Uterus (tissue), 2 donors: ENCODE data around the gene PAK1.

Experiments used
- POLR2A ChIP-seq, 2 donors: fragments of 450-650 bp; IDR thresholded peaks; one replicate each; pipeline ENCODE4 v1.6.1; 2016; ENCODE audit warnings: antibody characterized with exemption in 2 of 2, mild to moderate bottlenecking in 1 of 2, moderate library complexity in 1 of 2
- TF ChIP-seq, protein P1 (sequence below), 4 experiments: fragments of 200-600 bp in 2 of 4; fragments of 450-650 bp in 2 of 4; sonication (generic) in 2 of 4; IDR thresholded peaks; one replicate each; pipeline ENCODE4 v1.5.1; 2016 to 2019; ENCODE audit warnings: antibody characterized with exemption in 4 of 4, mild to moderate bottlenecking in 2 of 4, moderate library complexity in 1 of 4

DNA sequence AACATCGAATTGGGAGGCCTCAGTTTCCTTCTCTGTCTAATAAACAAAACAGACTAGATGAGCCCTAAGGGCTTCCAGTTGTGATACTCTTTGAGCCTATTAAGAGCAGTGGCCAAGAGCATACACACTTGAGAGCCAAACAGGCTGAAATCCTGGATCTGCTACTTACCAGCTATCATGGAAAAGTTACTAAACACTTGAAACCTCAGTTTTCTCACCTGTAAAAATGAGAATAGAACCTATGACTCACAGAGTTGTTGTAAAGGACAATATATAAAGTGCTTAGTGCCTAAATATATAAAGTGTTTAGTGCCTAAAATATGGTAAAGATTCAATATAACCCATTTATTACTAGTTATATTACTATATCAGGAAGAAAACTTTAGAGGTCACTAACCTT, 148.7 kb downstream of the PAK1 start:
- TF ChIP-seq, protein P1, sequence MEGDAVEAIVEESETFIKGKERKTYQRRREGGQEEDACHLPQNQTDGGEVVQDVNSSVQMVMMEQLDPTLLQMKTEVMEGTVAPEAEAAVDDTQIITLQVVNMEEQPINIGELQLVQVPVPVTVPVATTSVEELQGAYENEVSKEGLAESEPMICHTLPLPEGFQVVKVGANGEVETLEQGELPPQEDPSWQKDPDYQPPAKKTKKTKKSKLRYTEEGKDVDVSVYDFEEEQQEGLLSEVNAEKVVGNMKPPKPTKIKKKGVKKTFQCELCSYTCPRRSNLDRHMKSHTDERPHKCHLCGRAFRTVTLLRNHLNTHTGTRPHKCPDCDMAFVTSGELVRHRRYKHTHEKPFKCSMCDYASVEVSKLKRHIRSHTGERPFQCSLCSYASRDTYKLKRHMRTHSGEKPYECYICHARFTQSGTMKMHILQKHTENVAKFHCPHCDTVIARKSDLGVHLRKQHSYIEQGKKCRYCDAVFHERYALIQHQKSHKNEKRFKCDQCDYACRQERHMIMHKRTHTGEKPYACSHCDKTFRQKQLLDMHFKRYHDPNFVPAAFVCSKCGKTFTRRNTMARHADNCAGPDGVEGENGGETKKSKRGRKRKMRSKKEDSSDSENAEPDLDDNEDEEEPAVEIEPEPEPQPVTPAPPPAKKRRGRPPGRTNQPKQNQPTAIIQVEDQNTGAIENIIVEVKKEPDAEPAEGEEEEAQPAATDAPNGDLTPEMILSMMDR (IDR thresholded peaks at IDR 0.05), result no peak
- TF ChIP-seq POLR2A (IDR thresholded peaks at IDR 0.05), result no peak
